Stimulated activated naive CD8-positive, alpha-beta T cell treated with anti-CD3 and anti-CD28 coated beads, Interleukin-15, Interleukin-2, amounts not matched to agents 100 U/mL and 50 U/mL, for 24 hours (primary cell): ENCODE results near the gene CPXM2.

Experiments used
- ATAC-seq: fragments of 150-1000 bp; cut with Tn5 transposase; one replicate; pipeline ENCODE4 v1.10.0; 2021
- DNase-seq: peaks from one replicate; pipeline ENCODE4 v3.0.0; 2021

CPXM2 gene

GRCh38 chr10:123771877-123772644 lies 119.5 kb downstream of the CPXM2 start:
- DNase-seq (no peak), ATAC-seq (no peak)

DNA sequence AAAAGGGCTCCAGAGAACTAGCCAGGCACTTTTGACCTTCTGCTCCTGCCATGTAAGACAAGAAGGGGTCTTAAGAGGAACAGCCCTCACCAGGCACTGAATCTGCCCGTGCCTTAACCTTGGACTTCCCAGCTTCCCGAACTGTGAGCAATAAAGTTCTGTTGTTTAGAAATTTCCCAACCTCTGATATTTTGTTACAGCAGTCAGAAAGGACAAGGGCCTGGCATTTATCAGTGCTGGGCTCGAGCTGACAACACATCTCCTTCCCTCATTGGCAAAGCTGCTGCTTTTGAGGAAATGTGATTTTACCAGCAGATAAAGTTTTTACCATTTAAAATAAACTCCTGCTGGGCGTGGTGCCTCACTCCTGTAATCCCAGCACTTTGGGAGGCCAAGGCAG lies 122.0 kb downstream of the CPXM2 start:
- no peak for DNase-seq
- no peak for ATAC-seq

DNA sequence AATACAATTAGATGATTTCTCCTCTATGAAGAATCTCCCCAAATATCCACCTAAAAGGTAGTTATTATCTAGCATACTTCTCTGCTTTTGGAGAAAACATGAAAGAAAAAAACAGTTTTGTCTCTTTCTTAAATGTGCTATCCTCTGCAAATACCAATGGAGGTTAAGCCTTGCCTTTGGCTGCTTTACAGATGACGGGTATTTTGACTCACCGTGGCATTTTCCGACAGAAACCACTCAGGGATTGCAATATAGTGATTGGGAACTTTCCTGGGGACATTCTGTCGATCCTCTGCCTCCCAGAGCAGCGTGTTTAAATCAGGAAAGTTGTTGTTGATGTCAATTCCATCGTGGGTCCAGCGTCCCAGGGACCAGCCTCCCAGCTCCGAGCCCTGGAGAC lies 124.8 kb downstream of the CPXM2 start:
- DNase-seq (no peak), ATAC-seq (no peak)

DNA sequence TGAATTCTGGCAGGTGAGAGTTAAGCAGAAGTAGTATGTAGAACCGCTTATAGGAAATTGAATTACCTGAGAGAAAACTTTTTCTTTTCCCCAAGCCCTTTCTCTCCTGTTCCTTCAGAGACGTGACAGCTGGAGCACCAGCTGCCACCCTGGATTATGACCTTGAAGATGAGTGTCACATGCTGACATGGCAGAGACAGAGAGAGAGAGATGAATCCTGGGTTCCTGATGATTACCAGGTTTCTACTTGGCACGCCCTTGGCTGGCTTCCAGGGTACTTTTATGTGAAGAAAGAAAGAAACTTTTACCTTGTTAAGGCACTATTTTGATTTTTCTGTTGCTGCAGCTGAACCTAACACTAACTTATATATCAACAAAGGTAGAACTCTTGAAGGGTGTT lies 125.6 kb downstream of the CPXM2 start:
- no peak for DNase-seq
- no peak for ATAC-seq

GRCh38 chr10:123761666-123762230 lies 129.9 kb downstream of the CPXM2 start:
- peak; percentile 23 for ATAC-seq
- DNase-seq = no peak

- ATAC-seq (no peak), DNase-seq (no peak)
Measured at GRCh38 chr10:123761038-123761428, 130.6 kb downstream of the CPXM2 start.

DNA sequence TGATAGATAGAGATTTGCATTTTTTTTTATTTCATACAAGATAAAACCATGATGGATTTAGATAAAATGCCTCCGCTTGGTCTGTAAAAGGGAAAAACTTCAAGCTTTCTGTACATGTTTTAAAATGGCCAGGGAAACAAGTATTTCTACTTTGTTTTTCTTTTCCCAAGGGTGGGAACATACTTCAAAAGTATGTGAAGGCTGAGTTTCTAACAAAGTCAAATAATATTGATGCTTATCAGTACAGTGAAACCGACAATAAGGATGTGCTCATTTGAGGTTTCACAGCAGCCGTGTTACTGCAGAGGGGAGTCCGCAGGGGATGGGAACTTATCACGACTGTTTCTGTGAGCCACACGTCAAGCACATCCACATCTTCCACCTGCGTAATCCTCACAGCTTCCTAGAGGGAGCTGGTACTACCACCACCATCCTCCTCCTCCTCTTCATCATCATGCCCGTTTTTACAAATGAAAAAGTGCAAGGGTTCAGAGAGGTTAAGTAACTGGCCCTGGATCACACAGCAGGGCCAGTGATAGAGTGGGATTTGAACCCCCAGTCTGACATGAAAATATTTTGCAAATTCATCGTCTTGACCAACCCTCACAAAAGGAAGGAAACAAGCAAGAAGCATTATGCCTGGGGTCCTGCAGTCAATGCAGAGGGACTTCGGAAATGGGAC lies 131.1 kb downstream of the CPXM2 start:
- ATAC-seq = no peak

GRCh38 chr10:123759501-123760031 lies 132.0 kb downstream of the CPXM2 start:
- DNase-seq (no peak), ATAC-seq (no peak)

More for the DNA sequence above, 131.1 kb downstream of the CPXM2 start:
- DNase-seq = no peak

- no peak for DNase-seq
- ATAC-seq = no peak
Measured at GRCh38 chr10:123759041-123759440, 132.6 kb downstream of the CPXM2 start.

GRCh38 chr10:123757853-123758252 lies 133.8 kb downstream of the CPXM2 start:
- DNase-seq (no peak), ATAC-seq (no peak)

- no peak for DNase-seq
- ATAC-seq = no peak
Measured at GRCh38 chr10:123755061-123755460, 136.5 kb downstream of the CPXM2 start.

DNA sequence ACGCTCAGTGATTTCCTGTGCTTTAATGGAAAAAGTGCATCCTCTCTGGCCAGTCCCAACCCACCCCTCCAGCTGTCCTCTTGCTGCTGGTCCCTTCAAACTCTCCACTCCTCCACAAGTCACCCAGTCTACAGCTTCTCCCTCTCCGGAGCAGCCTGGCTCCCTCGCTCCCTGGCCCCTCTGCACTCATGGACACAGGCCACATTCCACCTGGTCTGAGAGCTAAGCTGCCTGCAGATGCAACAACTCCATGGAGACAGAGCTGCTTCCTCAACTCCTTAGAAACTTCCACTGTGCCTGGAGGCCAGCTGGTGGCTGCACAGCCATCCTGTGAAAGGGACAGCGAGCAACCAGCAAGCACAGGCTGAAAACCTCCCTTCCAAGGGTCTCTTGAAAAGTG lies 137.5 kb downstream of the CPXM2 start:
- DNase-seq = no peak
- no peak for ATAC-seq

GRCh38 chr10:123751342-123752134 lies 140.1 kb downstream of the CPXM2 start:
- no peak for DNase-seq
- ATAC-seq = no peak

DNA sequence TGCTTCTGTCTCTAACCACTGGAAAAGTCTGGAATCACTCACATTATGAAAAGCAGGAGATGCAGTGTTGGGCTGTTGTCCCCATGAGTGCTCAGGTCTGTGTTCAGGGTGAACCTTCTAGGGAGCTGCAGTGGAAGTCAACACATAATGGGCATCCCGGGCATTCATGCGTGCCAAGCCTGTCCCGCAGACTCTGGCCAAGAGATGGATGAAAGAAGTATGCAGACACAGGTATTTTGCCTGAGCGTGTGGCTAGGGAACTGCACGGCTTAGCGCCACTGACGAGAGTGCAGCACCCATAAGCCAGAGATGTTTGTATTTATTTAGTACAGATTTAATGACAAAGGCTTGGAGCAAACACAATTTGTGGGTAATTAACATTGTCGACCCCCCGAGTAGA lies 140.7 kb downstream of the CPXM2 start:
- DNase-seq = no peak
- ATAC-seq = no peak

- ATAC-seq = no peak
- DNase-seq = no peak
Measured at GRCh38 chr10:123748711-123749110, 142.9 kb downstream of the CPXM2 start.

GRCh38 chr10:123747426-123747825 lies 144.2 kb downstream of the CPXM2 start:
- ATAC-seq = no peak
- DNase-seq = no peak

DNA sequence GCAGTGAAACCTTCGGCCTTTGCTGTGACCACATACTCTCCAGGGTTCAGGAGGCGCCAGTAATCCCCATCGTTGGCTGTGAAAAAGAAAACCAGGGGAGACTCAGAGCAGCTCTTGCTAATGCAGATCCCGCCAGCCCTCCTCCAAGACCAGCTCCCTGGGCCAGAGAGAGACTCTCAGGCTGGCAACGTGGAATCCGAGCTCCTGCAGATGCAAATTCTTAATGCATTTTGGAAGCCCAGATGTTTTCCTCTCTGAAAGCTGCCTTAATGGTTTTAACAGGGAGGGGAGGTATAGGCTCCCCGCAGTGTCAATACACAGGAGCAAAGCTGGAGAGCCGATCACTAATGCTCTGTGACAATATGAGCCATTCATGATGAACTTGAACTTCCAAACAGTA lies 144.7 kb downstream of the CPXM2 start:
- DNase-seq (no peak), ATAC-seq (no peak)

- no peak for ATAC-seq
- DNase-seq = no peak
Measured at GRCh38 chr10:123746520-123746919, 145.1 kb downstream of the CPXM2 start.

- no peak for ATAC-seq
- no peak for DNase-seq
Measured at GRCh38 chr10:123746061-123746460, 145.5 kb downstream of the CPXM2 start.

GRCh38 chr10:123744224-123744536 lies 147.4 kb downstream of the CPXM2 start:
- no peak for DNase-seq
- ATAC-seq = no peak

DNA sequence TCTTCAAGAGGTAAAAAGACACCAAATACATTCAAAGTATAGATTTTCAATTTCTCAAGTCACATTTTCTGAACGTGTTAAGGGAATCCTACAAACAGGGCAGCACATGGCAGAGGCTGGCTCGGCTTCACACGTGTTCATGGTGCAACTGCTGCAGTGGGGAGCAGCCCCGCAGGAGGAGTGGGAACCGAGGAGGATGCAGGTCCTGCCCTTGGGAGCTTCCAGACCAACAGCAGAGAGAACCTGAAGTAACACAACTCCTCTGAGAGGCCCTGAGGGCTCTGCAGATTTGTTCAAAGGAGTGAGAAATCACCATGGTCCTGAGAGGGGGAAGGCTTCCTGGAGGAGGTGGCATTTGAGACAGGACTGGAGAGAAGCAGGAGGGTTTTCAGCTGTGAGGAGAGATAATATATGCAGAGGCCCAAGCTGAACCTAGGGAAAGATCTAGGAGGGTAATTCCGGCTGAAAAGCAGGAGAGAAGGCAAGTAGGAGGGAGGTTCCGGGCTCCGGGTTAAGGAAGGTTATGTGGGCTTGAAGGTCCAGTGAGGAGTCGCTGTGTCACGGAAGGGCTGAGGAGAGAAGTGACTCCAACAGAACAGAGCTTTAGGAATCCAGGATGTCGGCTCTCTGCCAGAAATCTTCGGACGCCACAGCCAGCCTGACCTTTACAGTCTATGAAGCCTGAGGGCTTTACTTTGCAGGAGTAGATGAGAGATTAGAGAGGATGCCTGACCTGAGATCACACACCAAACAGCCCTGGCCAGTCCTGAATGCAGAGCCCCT lies 148.0 kb downstream of the CPXM2 start:
- no peak for DNase-seq

More for the DNA sequence above, 148.0 kb downstream of the CPXM2 start:
- no peak for ATAC-seq
